C4-2B (cell line): ENCODE results near the gene OSBPL7.

Experiments used
- CTCF ChIP-seq: fragments of 450-650 bp; conservative IDR thresholded peaks from 2 replicates; pipeline ENCODE4 v1.5.1; 2017; ENCODE audit warnings: mild to moderate bottlenecking
- ZFX ChIP-seq: fragments of 450-650 bp; IDR thresholded peaks from 2 replicates; pipeline ENCODE4 v1.6.1; 2017

- TF ChIP-seq CTCF (no peak), ZFX (no peak)
Measured at GRCh38 chr17:47846716-47847340, 25.2 kb upstream of the OSBPL7 start.
